Effector CD4-positive, alpha-beta T cell (primary cell): ENCODE results near the gene RBM19.

ENCODE experiments used
- DNase-seq: peaks from one replicate; pipeline ENCODE4 v3.0.0-alpha.2; 2020

The RBM19 gene

GRCh38 chr12:113879658-113880057 lies 86.5 kb downstream of the RBM19 start:
- DNase-seq, result no peak

DNA sequence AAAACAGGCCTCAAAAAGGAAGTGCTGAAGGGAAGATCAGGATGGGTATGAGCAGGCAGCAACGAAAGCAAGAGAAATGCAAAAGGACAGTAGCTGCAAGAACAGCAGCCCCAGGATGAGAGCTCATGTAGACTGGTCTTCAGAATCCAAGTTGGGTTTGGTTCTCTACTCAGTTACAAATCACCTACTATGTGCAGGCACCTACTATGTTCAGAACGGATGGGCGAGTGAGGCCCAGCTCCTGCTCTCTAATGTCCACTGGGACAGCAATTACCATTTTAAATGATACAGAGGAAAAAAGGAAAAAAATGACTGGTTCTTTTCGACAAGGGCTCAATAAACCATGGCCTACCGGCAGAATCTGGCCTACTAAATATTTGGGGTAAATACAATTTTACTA lies 88.5 kb downstream of the RBM19 start:
- DNase-seq, result no peak

- DNase-seq, result no peak
Measured at GRCh38 chr12:113876160-113876559, 90.0 kb downstream of the RBM19 start.

GRCh38 chr12:113875691-113876090 lies 90.4 kb downstream of the RBM19 start:
- no peak for DNase-seq

GRCh38 chr12:113874999-113875561 lies 91.0 kb downstream of the RBM19 start:
- no peak for DNase-seq

DNA sequence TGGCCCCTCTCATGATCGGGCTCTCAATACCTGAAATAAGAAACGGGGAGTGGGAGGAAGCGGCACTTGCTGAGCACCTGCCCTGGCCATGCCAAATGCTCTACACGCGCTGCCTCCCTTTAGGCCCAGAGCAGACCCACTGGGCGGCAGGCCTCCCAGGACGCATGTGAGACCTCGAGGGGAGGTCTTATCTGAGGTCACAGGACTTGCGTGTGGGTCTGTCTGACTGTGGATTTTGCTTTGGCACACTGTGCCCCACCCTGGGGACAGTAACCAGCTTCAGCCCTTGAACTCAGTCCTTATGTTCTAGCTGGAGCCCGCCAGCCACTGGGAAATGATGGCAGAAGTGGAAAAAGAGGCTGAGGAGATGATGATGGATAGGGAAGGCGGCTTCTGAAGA lies 91.8 kb downstream of the RBM19 start:
- DNase-seq, result no peak

DNA sequence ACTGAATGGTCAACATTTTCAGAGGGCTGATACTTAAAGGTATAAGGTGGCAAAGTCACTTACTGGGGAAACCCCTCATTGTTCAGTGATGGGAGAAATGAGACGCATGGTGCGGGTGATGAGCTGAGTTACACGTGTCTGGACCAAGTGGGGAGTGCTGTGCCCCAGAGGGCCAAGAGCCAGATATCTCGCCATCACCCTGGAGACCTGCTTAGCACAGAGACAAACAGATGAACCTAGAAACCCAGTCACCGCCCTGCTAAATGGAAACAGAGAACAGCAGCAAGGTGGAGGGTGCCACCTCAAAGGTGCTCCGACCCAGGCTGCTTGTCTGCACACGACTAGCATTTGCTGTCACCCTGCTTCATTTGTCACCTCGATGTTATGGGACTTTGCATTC lies 92.4 kb downstream of the RBM19 start:
- no peak for DNase-seq

GRCh38 chr12:113870890-113871289 lies 95.2 kb downstream of the RBM19 start:
- DNase-seq, result no peak

GRCh38 chr12:113870035-113870434 lies 96.1 kb downstream of the RBM19 start:
- no peak for DNase-seq

DNA sequence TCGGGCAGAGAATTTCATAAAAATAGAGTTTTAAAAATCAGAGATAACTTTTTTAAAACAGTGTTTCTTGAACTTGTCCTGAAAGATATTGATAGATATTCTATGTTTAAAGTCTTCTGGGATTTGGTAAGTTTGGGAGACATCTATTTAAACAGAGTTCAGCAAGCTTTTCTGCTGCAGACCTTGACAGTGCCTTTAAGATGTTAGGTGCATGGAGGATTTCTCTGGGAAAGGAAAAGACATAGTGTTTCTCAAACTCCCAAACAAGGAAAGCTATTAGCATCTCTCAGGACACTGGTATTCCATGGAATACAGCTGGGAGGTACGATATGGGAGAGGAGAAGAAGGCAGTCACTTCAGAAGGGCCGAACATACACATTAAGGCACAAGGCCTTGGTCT lies 97.8 kb downstream of the RBM19 start:
- no peak for DNase-seq

- DNase-seq, result no peak
Measured at GRCh38 chr12:113867258-113867657, 98.9 kb downstream of the RBM19 start.

DNA sequence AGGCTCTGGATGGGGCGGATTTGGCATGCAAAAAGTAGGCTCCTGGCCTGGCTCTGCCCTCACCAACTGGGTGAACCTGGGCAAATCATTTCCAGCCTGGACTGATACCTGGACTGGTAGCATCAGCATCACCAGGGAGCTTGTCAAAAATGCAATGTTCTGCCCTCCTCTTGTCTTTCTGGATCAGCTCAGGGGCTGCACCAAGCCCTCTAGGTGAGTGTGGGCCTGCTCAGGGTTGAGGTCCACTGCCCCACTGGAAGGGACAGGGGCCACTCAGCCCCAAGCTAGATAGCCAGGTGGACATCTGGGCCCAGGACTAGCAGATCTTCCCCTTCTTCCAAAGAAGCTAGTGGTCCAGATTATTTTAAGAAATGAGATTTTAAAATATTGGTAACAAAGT lies 99.6 kb downstream of the RBM19 start:
- DNase-seq, result no peak

- DNase-seq, result no peak
Measured at GRCh38 chr12:113863455-113863845, 102.7 kb downstream of the RBM19 start.

GRCh38 chr12:113862590-113863454 lies 103.3 kb downstream of the RBM19 start:
- DNase-seq, result no peak

DNA sequence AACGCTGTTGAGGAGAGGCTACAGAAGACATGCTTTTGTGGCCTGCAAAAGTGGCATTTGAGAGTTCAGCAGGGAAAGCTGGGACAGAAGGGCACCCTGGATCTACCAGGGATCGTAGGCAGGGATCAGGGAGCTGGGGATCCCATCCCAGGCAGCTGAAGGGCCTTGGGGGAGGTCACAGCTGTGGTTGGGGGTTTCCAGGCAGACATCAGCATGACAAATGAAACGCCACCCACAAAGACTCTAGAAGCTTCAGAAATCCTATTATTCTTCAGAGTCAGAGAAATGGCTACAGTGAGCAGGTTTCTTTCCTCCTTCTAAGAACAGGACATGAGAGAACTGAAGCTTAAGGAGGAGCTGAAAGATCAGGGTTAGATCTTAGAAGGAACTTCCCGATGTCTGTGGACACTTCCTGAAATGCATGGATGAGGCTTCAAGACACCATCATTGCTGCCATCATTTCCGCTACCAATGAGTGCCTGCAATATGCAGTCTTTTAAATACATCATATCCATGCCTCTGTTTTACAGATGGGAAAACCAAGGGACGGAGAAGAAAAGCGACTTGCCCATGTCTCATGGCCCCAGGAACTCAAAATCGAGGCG lies 104.3 kb downstream of the RBM19 start:
- no peak for DNase-seq

DNA sequence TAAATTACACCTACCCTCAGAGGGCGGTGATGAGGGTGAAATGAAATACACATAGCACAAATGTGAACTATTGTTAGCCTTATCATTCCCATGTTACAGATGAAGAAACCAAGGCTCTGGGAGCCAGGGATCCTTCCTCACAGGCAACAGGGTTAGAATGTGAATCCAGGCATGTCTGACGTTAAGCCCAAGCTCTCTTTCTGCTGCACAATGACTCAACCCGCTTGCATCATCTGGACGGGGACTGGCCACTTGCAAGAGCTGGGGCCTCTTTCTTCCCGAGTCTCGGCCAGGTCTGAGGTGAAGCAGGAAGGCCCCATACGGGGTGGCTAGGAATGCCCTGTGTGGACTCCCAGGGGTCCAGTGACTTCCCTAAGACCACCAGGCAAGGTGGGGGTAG lies 105.2 kb downstream of the RBM19 start:
- no peak for DNase-seq

GRCh38 chr12:113860059-113860820 lies 105.9 kb downstream of the RBM19 start:
- DNase-seq, result no peak

DNA sequence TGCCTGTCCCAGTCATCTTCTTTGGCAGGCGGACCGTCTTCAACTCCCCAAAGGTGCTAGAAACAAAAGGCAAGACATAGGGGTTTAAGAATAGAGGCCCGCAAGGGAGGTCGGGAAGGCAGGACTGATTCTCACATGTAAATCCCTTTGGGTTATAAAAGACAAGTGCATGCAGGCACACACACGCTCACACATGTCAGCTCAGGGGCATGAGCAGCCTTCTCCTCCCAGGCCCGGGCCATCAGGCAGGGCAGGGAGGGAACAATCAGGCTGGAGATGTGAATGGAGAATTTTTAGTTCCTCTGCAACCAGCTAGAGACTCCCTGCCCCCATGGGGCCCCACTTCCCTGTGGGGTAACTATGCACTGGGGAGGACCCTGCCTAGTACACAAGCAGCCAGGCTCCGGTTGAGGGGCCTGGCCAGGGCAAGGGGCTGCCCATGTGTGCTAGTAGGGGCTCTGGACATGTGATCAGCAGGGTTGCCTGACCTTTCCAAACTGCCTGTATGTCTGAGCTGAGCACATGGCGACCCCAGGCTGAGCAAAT lies 107.2 kb downstream of the RBM19 start:
- no peak for DNase-seq

DNA sequence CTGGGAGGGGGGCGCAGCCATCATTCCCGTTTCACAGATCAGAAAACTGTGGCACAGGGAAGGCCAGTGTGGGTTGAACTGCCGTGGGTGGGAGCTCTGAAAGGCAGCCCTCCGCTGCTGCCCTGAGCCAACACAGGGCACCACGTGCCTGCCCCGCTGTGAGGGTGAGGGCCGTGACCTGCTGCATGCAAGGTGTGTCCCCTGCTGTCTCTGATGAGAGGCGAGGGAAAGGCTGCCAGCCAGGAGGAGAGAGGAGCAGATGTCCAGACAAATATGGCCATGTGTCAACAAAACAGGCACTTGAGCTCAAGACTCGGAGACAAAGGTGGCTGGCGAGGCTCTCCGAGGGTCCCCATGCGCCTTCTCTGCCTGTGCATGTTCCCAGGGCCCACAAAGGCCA lies 108.8 kb downstream of the RBM19 start:
- no peak for DNase-seq

DNA sequence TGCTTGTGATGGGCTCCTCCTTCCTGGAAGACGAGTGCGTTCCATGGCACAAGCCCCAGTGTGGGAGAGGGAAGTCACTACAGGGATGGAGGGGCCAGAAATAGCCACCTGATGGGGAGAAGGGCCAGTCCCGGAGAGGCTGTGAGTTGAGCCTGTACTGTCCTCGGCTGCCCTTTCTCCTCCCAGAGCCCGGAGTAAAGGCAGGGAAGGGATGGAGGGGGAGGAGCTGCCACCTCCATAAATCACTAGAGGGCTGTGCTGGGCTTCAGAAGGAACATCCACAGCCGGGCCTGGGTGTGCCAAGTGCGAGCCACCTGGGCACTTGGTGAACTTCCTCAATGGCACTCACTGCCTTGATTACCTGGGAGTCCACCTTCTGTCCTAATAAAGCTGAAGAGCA lies 110.1 kb downstream of the RBM19 start:
- DNase-seq, result no peak

DNA sequence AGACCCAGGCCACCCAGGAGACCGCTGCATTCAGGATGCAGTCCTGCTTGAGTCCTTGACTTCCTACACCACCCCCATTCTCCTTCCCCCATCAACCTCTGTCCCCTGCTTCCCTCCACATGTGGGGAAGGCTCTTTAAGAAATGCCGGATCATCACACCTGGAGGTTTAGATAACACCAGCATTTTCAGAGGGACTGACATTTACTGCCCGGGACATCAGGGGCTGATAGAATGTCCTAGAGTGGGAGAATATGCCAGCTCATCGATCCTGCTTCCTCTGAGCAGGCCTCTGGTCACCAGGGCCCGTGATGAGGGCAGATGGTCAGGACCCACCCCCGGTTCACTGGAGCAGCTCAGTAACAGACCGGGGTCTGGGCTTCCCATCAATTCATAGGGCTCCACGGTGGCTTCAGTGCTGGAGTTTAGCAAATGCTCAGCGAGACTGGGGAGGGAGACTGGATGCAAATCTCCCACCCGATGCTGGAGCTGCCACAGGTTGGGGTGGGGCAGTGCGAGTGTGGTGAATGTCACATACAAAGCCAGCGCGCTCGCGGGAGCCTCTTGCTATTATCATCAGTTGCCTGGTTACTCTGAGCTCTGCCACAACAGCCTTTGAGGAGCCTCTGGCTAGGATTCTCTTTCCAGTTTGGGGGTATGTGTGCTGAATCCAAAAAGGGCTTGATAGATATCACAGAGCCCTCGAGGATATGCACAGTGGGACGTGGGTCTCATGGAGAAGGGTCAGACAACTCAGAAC lies 111.6 kb downstream of the RBM19 start:
- no peak for DNase-seq

- DNase-seq, result no peak
Measured at GRCh38 chr12:113853491-113853890, 112.6 kb downstream of the RBM19 start.
